ENCODE data around the gene MDN1. TPM values are rescaled to one million over a fixed set of nuclear protein-coding genes. Genes with fewer than 3 reads are reported as not detected.

Gene MDN1
- total RNA-seq, 1 experiment from 2014 or later, result 53.6 TPM

DNA sequence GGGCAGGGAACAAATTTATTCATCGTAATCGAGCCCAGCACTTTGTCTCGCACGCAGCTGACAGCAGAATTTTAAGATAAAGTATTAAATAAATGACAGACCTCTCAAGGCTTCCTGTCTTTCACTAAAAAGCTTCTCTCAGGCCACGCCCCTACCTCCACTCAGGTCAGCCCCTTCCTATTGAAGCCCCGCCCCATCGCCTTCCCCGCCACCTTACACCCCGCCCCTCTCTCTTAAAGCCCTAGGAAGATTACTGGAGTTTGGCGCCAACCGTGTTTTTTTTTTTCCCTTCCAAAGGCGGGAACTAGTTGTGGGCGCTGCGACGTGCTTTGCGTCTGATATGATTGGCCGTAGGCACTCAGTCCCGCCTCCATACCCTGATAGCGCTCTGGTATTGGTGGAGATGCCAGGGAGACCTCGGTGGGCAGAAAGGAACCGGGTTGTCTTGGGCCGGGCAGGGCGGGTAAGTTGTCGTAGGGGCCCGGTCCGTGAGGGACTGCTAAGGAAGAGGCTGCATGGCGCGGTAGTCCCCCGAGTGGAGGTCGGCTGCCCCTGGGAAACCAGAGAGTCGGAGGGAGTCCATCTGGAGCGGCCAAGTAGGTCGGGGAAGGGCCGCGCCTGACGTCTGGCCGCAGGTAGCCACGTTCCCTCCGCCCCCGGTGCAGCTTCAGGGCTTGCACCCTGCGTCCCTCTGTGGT is 10.0 kb upstream of the MDN1 start, which contains the start of gene CASP8AP2:
Gene CASP8AP2 (plus strand): TSS at position 409 of the 698 bp plus-strand sequence.
- peak; percentile 96 for ATAC-seq
- peaks cover 5 to 8% of the 10 kb centered on the region in 2 experiments; a peak in 2 of 4 replicates for H3K36me3 ChIP-seq (ENCODE audit: control insufficient read depth in 1 of 2, insufficient read depth in 2 of 2, low read length in 2 of 2)
- TF ChIP-seq ZBTB33 (IDR thresholded peaks at IDR 0.05; ENCODE audit: extremely low read depth, insufficient replicate concordance, low read length) (no peak), YY1 (IDR thresholded peaks at IDR 0.05; ENCODE audit: extremely low read depth, insufficient replicate concordance, low read depth, low read length) (no peak), SIN3A (IDR thresholded peaks at IDR 0.05; ENCODE audit: low read depth) (peak; percentile 8; the same call in 1 of the 2 replicates), TCF7L2 (IDR thresholded peaks at IDR 0.05; ENCODE audit: borderline replicate concordance, extremely low read depth, insufficient read depth, insufficient read length) (no peak), EZH2phosphoT487 (IDR thresholded peaks at IDR 0.05; ENCODE audit: borderline replicate concordance) (no peak), EGR1 (IDR thresholded peaks at IDR 0.05; ENCODE audit: low read depth) (no peak), EZH2 (IDR thresholded peaks at IDR 0.05) (no peak), JUND (IDR thresholded peaks at IDR 0.05) (no peak), ZFX (IDR thresholded peaks at IDR 0.05) (peak; percentile 55; the same call in 1 of the 2 replicates), RAD21 (IDR thresholded peaks at IDR 0.05; ENCODE audit: low read depth) (no peak), ELF1 (IDR thresholded peaks at IDR 0.05; ENCODE audit: borderline replicate concordance, low read depth) (no peak), POLR2A (IDR thresholded peaks at IDR 0.05; ENCODE audit: borderline replicate concordance, extremely low read depth, insufficient read depth, insufficient read length) (peak; percentile 81), FOSL1 (IDR thresholded peaks at IDR 0.05; ENCODE audit: low read depth) (no peak), CEBPB (IDR thresholded peaks at IDR 0.05; ENCODE audit: low read depth) (no peak), SRF (IDR thresholded peaks at IDR 0.05; ENCODE audit: low read depth) (no peak), SP1 (IDR thresholded peaks at IDR 0.05; ENCODE audit: low read depth) (peak; percentile 93), ZNF274 (IDR thresholded peaks at IDR 0.05; ENCODE audit: low read depth, low read length) (no peak), CTCF (IDR thresholded peaks at IDR 0.05 in 2 of 3, conservative IDR thresholded peaks at IDR 0.05 in 1 of 3; ENCODE audit: borderline replicate concordance in 1 of 3, insufficient read depth in 1 of 3, low read depth in 2 of 3, low read length in 2 of 3) (no peak)
- TF ChIP-seq, protein P1, sequence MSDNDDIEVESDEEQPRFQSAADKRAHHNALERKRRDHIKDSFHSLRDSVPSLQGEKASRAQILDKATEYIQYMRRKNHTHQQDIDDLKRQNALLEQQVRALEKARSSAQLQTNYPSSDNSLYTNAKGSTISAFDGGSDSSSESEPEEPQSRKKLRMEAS (IDR thresholded peaks at IDR 0.05), result peak; percentile 57; the same call in 1 of the 2 replicates
- TF ChIP-seq, protein P2, sequence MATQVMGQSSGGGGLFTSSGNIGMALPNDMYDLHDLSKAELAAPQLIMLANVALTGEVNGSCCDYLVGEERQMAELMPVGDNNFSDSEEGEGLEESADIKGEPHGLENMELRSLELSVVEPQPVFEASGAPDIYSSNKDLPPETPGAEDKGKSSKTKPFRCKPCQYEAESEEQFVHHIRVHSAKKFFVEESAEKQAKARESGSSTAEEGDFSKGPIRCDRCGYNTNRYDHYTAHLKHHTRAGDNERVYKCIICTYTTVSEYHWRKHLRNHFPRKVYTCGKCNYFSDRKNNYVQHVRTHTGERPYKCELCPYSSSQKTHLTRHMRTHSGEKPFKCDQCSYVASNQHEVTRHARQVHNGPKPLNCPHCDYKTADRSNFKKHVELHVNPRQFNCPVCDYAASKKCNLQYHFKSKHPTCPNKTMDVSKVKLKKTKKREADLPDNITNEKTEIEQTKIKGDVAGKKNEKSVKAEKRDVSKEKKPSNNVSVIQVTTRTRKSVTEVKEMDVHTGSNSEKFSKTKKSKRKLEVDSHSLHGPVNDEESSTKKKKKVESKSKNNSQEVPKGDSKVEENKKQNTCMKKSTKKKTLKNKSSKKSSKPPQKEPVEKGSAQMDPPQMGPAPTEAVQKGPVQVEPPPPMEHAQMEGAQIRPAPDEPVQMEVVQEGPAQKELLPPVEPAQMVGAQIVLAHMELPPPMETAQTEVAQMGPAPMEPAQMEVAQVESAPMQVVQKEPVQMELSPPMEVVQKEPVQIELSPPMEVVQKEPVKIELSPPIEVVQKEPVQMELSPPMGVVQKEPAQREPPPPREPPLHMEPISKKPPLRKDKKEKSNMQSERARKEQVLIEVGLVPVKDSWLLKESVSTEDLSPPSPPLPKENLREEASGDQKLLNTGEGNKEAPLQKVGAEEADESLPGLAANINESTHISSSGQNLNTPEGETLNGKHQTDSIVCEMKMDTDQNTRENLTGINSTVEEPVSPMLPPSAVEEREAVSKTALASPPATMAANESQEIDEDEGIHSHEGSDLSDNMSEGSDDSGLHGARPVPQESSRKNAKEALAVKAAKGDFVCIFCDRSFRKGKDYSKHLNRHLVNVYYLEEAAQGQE (IDR thresholded peaks at IDR 0.05; ENCODE audit: low read depth), result no peak

More for the DNA sequence above, 10.0 kb upstream of the MDN1 start, which contains the start of gene CASP8AP2:
- H2AFZ ChIP-seq (ENCODE audit: low read depth, low read length, poor library complexity, severe bottlenecking), result peak within 1 kb of the TSS; percentile 57
- DNase-seq (ENCODE audit: low read depth, low spot score), result peak; percentile 99
- intact Hi-C loops (cut with micrococcal nuclease), result no loop called here
- peak within 1 kb of the TSS; percentile 86 for H3K4me2 ChIP-seq (ENCODE audit: low read length)
- ChIA-PET RAD21 (ENCODE audit: low non-redundant PET in 1 of 2, low total read pairs in 2 of 2, uncharacterized antibody in 2 of 2, unreplicated experiment in 2 of 2) (no interaction called here), POLR2A (interaction anchor here (0.6 to 1.5 kb wide), 3 partner anchors 10 to 13 kb away, joined by 3 to 13 read pairs (median 5); partner anchors contain the start of gene MDN1), CTCF (interaction anchor here (0.8 to 1.0 kb wide), 3 partner anchors 10 to 647 kb away, joined by 3 to 5 read pairs (median 4); partner anchors contain the start of gene MDN1)
- H4K20me1 ChIP-seq (ENCODE audit: insufficient read depth), result no peaks in the 10 kb centered on the region
- H3K9ac ChIP-seq (ENCODE audit: low read length), result peak within 1 kb of the TSS; percentile 89
- H3K27ac ChIP-seq (ENCODE audit: low read depth, low read length), result peak within 1 kb of the TSS; percentile 69
- peak within 1 kb of the TSS; percentile 78 to 84 for H3K4me3 ChIP-seq (replicated peaks in 1 of 2; ENCODE audit: low read depth in 1 of 2, low read length in 2 of 2)
- H3K4me1 ChIP-seq (ENCODE audit: control insufficient read depth in 1 of 2, insufficient read depth in 2 of 2, low read length in 2 of 2), result peaks cover 6 to 15% of the 10 kb centered on the region in 2 experiments; a peak in 3 of 4 replicates
- no TSS peak for BruUV-seq (replicated peaks)
- no peaks in the 10 kb centered on the region for H3K9me3 ChIP-seq (ENCODE audit: control insufficient read depth in 1 of 2, insufficient read depth in 1 of 2, low read depth in 1 of 2, low read length in 2 of 2)
- peaks cover 38% of the 10 kb centered on the region for H3K79me2 ChIP-seq (ENCODE audit: insufficient read depth, low read length)
- H3K27me3 ChIP-seq (ENCODE audit: insufficient read depth, low read length), result no peaks in the 10 kb centered on the region
- no peaks in the 10 kb centered on the region for H3K9me2 ChIP-seq (ENCODE audit: insufficient read depth)
